HG03175 (cell line): ENCODE results near the gene ABHD2.
"Not testable (repeated sequence)": the region's sequence is repeated elsewhere in the genome, so short reads cannot be mapped to it uniquely, and the experiment has no call there.

ENCODE experiments used
- ATAC-seq: cut with Tn5 transposase; IDR thresholded peaks from one replicate; pipeline ENCODE4 v1.9.1; 2021; ENCODE audit warnings: mild to moderate bottlenecking, moderate library complexity; ENCODE audit not compliant: unreplicated experiment

Gene ABHD2

DNA sequence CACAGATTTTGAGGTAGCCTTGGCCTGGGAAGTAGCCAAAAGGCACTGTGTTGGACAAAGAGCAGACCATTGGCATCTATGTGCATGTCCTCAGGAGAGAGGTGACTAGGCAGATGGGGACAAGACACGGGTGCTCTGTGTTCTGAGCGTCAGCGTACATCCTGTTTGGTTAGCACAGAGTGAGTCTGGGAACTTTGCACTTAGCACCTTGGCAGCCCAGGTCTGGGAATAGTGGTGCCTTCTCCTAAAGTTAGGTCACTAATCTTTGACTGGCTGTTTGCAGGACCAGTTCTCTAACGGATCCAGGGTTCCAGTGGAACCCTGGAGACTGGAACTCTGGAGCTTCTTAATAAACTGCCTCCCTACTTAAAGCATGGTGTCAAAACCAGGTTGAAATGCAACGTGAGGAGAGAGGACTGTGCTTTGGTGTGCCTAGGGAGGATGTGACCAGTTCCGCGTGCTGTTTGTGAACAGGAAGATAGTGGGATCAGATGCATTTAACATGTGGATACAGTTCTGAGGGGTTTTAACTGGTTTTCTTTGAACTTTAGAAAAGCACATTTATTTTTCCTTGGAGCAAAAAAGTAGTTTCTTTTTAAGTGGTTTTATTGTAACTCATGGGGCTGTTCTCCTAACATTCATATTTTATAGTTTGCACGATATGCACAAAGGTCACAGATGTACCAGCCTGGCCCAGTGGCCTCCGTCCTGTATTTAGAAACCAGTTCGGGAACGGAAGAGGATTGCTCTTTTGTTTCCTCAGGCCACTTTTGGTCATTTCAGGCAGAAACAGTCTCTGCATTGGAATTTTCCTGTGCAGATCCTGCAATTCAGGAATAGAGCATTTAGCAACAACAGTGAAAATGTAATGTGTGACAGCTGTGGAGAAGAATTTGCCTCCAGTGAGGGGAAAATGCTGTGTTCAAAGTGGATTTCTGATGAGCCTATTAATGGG, 48.8 kb downstream of the ABHD2 start:
- no peak for ATAC-seq

DNA sequence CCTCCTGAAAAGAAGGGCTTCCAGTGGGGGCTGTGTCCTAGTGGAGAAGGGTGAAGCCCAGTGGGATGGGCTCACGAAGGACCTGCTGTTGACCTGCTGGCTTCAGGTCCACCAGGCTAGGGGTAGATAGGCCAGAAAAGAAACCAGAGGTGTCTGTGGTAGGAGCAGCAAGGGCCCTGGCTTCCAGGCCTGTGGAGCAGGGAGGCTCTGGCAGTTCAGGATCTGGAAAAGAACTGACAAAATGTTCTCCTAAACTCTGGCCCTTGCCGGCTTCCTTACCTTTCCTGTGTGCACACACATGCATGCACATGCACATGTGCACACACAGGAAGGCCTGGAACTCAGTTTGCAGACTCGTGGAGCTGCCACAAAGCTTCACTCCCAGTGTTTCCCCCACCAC, 49.7 kb downstream of the ABHD2 start:
- ATAC-seq: no peak

DNA sequence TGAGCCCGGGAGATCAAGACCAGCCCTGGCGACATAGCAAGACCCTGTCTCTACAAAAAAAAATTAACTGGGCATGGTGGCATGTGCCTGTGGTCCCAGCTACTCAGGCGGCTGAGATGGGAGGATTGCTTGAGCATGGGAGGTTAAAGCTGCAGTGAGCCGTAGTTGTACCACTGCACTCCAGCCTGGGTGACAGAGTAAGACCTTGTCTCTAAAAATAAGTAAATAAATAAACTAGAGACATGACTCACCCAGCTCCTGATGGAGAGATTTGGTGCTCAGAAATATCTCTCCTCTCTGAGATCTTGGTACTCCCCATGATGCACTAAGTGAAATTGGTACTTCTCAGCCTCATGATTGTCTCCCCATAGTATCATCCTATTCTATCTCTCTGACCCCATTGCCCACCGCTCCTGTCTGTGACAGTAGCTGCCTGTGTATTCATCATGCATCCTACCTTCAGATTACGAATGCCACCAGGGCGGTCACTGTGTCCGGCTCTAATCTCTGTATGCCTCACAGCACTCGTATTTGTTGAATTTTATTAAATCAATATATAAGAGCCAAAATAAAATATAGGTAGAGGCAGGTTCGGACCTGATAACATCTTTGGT, 50.9 kb downstream of the ABHD2 start:
- ATAC-seq: no peak

DNA sequence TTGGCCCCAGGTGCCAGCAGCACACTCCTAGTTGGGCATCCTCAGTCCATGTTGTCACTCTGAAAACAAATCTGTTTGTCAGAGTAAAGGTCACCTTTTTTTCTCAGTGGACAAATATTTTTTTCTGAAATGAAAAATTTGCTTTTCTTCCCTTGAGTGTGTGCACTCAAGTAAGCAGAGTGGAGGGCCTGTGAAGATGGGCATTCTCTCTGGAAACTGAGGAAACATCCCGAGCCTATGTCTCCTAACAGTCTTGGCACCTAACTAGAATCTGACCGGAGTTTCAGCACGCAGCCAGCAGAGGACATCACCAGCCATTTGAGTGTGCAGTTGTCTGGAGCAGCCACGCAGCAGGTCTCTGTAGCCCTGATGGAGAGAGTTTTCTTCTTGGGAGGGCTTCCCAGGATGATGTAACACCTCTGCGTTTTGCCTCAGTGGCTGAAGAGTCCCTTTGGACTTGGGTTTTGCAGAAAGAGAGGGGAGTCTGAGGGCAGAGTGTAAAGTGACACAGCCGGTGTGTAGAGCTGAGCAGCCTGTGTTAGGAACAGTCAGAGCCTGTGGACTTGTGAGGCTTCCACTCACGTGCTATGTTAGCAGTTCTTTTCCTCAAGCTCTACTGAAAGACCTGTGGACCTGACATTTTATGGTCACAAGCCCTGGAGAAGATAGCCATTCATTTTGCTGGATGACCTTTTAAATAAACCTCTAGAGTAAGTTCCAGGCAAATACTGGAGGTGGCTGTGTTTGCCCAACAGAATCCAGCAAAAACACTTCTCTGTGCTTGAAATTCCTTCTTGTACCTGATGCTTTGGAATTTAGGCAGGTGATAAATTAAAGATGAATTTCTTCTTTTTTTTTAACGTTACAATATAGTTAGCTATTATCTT, 51.6 kb downstream of the ABHD2 start:
- ATAC-seq: no peak

DNA sequence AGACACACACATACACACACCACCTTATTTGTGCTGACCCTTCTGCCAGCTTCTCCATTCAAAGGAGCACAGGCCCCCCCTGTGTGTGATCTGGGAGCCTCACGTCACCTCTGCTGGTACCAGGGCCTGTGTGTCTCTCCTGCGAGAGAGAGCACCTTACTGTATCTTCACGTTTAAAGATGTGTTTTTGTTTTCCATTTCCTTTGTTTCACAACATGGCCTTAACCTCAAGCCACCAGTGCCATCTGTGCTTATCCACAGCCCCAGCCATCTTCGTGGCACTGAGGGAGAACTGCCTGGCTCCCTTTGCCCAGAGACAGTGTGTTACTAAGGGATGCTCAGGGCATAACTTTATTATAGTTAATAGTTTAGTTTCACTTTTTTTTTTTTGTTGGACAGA, 52.3 kb downstream of the ABHD2 start:
- ATAC-seq: no peak

DNA sequence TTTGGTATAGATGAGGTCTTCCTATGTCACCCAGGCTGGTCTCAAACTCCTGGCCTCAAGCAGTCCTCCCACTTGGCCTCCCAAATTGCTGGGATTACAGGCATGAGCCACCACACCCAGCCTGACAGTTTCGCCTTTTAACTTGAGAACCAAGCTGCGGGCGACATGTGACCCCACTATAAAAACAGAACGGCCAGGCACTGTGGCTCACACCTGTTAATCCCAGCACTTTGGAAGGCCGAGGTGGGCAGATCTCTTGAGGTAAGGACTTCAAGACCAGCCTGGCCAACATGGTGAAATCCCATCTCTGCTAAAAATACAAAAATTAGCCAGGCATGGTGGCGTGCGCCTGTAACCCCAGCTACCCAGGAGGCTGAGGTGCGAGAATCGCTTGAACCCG, 52.9 kb downstream of the ABHD2 start:
- ATAC-seq: not testable (repeated sequence)

DNA sequence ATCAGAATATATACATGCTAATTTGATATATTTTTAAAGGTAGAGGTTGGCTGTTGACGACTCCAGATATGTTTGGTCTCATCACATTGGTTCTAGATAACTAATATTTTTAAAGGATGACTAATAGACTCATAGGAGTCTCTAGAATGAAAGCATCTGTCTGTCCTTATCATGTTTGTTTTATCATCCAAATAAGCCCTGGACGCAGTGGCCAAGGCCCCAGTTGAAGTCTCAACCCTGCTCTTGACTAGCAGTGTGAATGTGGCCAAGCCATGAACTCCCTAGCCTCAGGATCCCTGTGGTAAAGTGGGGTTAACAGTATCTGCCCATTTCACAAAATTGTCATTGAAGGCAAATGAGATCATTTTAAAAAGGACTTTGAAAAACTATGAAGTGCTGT, 53.6 kb downstream of the ABHD2 start:
- no peak for ATAC-seq

DNA sequence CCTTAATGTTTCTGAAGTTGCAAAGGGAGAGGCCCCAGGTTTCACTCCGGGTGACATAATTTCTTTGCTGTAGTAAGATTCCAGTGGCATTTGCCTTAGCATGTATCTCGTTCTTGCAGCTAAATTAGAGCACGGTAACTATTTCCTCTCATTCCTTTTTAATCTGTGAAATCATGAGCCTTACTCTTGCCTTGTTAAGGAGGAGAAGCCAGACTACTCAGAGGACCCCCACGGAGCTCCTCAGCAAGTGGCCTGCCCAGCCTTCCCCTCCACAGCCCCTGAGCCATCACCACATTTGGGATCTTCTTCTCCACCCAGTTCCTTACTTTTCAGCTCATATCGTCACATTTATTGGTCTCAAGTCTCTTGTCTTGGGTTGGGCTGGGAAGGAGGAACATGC, 54.2 kb downstream of the ABHD2 start:
- ATAC-seq: no peak

DNA sequence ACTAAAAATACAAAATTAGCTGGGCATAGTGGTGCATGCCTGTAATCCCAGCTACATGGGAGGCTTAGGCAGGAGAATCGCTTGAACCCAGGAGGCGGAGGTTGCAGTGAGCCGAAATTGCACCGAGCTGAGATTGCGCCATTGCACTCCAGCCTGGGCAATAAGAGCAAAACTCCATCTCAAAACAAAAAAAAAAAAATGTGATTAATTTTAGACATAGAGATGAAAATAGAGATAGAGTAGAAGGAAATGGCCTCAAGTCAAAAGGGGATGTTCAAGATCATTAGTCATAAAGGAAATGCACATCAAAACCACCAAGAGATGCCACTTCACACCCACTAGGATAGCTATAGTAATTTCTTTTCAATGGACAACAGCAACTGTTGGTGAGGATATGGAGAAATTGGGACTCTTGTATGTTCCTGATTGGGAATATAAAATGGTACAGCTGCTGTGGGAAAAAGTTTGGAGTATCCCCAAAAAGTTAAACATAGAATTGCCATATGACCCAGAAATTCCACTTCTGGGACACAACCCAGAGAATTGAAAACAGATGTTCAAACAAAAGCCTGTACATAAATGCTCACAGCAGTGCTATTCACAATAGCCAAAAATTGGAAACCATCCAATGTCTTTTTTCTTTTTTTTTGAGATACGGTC, 55.4 kb downstream of the ABHD2 start:
- peak; percentile 71 for ATAC-seq

DNA sequence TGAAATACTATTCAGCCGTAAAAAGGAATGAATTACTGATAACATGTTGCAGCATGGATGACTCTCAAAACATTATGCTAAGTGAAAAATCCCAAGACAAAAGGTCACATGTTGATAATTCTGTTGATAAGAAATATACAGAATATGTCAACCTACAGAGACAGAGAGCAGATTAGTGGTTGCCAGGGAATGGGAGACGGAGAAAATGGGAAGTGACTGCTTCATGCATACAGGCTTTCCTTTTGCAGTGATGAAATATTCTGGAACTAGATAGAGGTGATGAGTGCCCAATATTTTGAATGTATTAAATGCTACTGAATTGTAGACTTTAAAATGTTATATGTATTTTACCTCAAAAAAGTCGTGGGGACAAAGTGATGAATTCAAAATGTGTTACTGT, 56.2 kb downstream of the ABHD2 start:
- ATAC-seq: no peak

DNA sequence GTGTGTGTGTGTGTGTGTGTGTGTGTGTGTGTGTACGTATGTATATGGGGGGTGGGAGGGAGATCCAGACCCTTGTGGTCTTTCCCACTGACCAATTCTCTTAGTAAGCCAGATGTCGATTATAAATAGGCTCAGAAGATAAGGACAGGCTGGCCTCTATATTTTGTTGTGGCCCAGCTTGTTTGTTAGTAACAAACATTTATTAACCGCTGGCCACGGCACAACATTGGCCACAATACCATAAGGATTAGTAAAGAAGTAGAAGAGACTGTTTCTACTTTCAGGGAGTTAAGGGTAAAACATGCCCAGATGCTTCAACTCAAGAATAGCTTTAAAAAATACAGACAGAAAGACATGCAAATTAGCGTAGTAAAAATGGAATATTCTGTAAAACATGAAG, 58.1 kb downstream of the ABHD2 start:
- no peak for ATAC-seq

DNA sequence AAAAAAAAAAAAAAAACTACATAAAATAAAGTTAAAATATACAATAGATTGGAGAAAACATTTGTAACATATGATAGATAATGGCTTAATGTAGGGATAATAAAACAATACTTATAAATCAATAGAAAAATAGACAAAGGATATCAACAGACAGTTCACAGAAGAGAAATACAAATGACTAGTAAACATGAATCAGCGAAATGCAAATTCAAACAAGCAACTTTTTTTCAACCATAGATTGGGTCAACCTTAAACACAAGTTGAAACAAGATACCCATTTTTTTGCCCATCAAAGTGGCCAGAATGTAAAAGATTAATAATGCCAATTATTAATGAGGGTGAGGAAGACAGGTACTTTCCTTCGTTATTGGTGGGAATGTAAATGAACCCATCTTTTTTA, 59.9 kb downstream of the ABHD2 start:
- no peak for ATAC-seq

DNA sequence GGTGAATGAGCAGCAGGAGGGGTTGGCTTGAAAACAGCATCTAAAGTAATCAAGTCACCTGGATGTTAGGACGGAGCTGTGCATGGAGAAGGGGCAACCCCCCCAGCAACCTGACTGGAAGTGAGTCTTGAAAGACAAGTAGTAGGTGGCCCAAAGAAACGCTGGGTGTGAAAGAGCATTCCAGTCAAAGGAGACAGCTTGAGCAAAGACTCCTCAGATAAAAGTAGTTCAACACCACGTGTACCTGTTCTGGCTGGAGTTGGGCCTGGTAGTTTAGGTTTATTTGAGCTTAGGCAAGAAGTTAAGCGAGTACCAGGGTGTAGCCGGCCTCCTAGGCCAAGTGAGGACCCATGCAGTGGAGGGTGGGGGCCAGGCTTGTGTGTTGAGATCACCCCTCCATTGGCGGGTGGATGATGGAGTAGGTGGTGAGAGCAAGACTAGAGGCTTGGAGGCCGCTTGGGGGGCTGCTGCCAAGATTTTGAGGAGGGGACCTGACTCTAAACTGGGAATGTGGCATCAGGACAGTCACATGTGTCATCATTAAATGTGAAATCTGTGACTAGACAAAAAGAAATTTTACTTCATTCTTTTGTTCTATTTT, 61.3 kb downstream of the ABHD2 start:
- ATAC-seq: no peak

DNA sequence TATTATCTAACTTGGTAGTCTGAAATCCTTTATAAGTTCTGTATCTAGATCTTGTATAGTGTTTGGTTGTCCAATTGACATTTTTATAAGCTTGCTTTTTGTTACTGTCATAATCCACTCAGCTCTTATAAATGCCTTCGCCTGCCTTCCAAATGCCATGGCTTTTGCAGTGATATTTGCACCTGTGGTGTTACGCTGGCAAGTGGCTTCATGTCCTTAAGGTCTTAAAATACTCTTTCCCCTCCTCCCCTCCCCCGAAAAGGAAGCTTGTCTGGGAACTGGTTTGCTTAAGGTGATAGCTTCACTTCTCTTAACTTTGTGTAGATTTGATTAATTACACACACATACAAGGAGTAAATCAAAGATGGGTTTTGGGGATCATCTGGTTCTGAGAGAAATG, 62.0 kb downstream of the ABHD2 start:
- no peak for ATAC-seq

DNA sequence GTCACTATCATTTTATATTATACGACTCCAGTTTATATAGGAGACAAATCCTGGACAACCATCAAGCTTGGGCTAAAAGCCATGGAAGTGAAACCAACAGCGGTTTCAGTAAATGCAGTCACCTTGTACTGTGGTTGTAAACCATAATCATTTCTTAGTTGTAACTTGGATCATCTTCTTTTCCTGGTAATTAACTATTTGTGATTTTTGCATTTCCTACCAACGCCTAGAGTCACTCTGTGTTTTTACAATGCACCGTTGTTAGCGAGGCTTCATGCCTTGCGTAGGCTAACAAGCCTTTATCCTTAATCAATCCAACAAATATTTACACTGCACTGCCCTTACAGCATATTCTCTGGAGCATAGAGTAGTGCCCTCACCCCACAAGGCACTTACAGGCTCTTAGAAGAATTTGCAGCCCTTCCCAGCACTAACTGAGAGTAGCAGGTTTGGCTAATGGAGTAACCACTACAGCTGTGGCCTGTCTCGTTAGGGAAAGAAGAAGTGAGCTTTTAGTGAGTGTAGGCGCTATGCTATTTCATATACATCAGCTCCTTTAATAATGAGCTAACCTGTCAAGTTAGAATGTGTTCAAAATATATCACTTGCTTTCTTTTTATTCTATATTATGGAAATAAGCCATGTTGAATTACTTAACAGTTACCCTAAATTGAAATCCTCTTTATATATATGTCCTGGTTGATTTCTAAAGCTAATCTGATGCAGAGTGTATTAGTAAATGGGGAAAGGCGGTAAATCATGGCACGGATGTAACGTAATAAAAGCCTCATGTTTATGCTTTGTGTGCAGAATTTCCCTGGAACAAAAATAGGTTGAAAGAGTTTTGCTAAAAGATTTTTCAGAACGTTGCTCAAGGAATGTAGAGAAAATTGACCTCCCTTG, 62.8 kb downstream of the ABHD2 start:
- no peak for ATAC-seq

DNA sequence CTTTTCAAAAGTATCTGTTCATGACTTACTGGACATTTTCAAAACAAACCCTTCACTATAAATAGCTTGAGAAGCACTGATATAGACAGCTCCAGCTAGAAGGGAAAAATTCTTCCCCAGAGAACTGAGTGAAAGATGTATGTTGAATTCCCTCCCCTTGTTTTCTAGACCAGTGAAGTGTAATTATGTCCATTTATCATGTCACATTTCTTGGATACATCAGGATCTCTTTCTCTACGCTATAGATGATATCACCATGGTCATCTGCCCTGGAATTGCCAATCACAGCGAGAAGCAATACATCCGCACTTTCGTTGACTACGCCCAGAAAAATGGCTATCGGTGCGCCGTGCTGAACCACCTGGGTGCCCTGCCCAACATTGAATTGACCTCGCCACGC, 66.9 kb downstream of the ABHD2 start:
- ATAC-seq: no peak

DNA sequence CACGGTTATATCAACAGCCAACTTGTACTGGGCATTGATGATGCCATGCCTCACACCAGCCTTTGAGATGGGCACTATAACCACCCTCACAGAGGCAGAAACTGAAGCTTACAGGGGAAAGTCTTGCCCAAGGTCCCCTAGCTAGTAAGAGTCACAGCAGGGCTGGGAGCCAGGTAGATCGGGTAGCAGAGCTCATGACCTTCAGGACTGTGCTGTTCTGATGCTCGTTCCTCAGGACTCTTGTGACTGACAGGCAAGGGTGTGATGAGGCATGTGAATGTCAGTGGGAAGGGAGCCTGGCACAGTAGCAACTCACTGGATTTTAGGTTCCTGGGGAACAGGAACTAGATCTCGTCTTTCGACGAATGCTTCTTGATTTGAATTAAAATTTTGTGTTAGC, 67.4 kb downstream of the ABHD2 start:
- no peak for ATAC-seq

DNA sequence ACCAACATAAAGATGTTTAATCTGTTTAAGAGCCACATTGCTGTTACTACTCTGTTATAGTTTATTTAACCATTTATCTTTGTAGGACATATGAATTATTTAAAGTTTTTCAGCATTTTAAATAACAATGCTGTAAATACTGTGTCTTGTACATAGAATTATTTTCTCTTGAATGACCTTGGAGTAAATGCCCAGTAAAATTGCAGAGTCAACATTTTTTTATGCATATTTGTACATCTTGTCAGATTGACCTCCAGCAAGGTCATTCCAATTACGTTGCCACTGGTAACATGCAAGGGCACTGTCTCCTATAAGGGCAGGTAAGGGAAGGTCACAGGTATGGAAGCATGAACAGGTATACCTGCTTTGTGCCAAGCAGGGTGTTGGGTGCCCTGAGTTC, 68.8 kb downstream of the ABHD2 start:
- ATAC-seq: no peak

DNA sequence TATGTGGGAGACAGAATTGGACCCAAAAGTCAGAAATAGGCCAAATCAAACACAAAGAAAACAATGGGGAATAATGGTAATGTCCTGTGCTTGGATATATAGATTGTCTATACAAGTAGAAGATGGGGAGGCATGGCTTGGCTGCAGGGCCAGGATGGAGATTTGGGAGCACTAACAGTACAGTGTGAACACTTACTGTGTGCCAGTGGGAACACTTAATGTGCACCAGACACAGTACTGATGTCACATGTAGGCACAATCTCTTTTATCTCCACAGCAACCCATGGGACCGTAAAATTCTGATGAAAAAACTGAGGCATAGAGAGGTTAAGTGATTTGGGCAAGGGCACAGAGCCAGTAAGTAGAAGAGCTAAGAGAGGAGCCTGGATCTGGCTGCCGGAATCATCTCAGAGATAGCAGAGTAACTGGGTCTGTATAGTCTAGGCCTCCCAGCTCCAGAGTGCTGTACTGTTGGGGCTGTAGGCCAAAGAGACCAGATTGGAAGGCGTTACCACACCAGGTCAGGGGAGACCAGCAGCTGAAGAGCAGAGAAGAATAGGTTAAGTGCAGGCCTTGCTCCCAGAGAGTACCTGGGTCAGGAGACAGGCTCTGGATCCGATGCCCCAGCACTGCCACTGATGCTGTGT, 69.8 kb downstream of the ABHD2 start:
- no peak for ATAC-seq
